Neural crest cell (in vitro differentiated cells): Measurements from ENCODE around the gene VPS16. TPM values are rescaled to one million over a fixed set of nuclear protein-coding genes. Genes with fewer than 3 reads are reported as not detected.
"Not testable (repeated sequence)": the region's sequence is repeated elsewhere in the genome, so short reads cannot be mapped to it uniquely, and the experiment has no call there.

ENCODE experiments used
- DNase-seq: peaks from one replicate; pipeline ENCODE4 v3.0.0; 2021; ENCODE audit warnings: low read depth, mixed read lengths, low spot score
- H3K27ac Mint-ChIP-seq: one replicate; pipeline ENCODE4 v1.8.0; 2021; ENCODE audit warnings: mild to moderate bottlenecking, mixed read lengths; ENCODE audit not compliant: unreplicated experiment
- H3K27me3 Mint-ChIP-seq: 2 replicates; pipeline ENCODE4 v1.8.0; 2021; ENCODE audit warnings: low read depth, mild to moderate bottlenecking, mixed read lengths
- H3K36me3 Mint-ChIP-seq: 2 replicates; pipeline ENCODE4 v1.8.0; 2021; ENCODE audit warnings: low read depth, mild to moderate bottlenecking, mixed read lengths
- H3K4me1 Mint-ChIP-seq: 2 replicates; pipeline ENCODE4 v1.8.0; 2021; ENCODE audit warnings: mixed read lengths
- H3K4me3 Mint-ChIP-seq: one replicate; pipeline ENCODE4 v1.8.0; 2021; ENCODE audit warnings: mild to moderate bottlenecking, mixed read lengths
- H3K9me3 Mint-ChIP-seq: 2 replicates; pipeline ENCODE4 v1.8.0; 2021; ENCODE audit warnings: mixed read lengths
- total RNA-seq: library from RNA; stranded (reverse); gene quantifications from 2 replicates; pipeline ENCODE4 v1.2.1, GENCODE V29; 2021
- TF ChIP-seq, protein P1 (sequence below): fragments of 200-600 bp; sonication (generic); conservative IDR thresholded peaks from 2 replicates; pipeline ENCODE4 v1.5.0; 2021; ENCODE audit warnings: antibody characterized with exemption, mild to moderate bottlenecking

The VPS16 gene
- total RNA-seq, 1 donor from 2014 or later = 50.6 TPM

DNA sequence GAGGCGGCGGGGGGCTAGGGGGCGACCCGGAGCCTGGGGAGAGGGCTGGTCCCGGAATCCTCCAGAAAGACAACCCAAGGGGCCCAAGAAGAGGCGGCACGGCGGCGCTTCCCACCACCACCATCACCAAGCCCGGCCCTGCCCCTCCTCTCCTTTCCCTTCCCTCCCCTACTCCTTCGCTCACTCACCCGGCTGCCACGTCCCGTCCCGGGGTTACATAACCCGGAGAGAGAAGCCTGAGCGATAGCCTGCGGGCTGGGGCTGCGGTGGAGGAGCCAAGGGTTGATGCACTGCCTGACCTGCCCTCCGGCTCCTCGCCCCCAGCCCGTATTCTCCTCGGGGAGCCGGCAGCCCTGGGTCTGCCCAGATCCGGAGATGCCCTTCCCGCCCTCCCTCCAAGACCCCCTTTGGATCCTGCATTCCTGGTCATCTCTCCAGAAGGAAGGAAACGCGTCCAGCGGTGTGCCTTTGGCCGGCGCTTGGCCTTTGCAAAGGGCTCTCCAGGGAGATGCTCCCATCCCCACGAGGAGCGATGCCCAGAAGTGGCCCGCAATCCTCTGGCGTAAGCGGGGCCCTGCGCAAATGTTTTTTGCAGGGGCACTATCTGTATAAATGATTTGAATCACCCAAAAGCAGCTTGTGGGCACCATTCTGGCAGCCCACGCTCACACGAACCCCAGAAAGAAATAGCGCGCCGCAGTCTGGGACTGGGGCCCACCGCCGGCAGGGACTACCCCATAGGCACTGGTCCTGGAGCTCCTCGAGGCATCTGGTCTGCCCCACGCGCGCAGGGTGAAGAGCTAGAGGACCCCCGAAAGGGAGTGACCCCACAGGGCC is 35.5 kb upstream of the VPS16 start:
- TF ChIP-seq, protein P1, sequence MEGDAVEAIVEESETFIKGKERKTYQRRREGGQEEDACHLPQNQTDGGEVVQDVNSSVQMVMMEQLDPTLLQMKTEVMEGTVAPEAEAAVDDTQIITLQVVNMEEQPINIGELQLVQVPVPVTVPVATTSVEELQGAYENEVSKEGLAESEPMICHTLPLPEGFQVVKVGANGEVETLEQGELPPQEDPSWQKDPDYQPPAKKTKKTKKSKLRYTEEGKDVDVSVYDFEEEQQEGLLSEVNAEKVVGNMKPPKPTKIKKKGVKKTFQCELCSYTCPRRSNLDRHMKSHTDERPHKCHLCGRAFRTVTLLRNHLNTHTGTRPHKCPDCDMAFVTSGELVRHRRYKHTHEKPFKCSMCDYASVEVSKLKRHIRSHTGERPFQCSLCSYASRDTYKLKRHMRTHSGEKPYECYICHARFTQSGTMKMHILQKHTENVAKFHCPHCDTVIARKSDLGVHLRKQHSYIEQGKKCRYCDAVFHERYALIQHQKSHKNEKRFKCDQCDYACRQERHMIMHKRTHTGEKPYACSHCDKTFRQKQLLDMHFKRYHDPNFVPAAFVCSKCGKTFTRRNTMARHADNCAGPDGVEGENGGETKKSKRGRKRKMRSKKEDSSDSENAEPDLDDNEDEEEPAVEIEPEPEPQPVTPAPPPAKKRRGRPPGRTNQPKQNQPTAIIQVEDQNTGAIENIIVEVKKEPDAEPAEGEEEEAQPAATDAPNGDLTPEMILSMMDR = no peak
- Mint-ChIP-seq H3K4me3 (no peak overlapping the region), H3K4me1 (peaks cover 27% of the 10 kb centered on the region), H3K36me3 (peaks cover 3% of the 10 kb centered on the region), H3K27ac (no peak overlapping the region), H3K9me3 (peaks cover 5% of the 10 kb centered on the region), H3K27me3 (peaks cover 16% of the 10 kb centered on the region)
- DNase-seq = no peak

DNA sequence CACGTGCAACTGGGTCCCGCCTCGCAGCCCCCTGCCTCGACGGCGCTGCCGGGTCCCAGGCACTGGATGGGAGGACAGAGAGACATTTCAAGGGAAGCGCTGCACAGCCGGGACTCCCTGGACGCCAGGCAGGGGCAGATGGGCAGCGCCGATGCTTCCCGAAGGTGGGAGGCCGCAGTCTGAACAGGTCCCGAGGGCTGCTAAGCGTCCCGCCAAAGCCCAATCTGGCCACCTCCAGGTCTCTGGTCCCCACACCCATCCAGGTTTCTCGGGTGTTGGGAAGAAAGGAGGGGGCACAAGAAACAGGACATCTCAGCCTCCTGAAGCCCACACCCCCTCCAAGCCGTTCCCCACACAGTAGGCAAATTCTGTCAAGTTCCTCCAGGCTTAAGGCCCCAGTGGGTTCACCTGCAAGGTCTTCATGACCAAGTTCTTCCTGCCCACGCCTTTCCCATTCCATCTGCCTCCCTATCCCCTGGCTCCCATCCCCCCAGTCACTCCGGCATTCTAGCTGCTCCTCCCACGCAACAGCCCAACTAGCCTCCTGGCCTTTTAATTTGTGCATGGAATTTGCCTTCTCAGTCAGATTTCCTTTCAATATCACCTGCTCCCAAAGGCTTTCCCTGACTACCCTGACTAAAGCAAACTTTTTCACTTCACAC is 34.7 kb upstream of the VPS16 start:
- peaks cover 5% of the 10 kb centered on the region for H3K9me3 Mint-ChIP-seq
- no peak overlapping the region for H3K27ac Mint-ChIP-seq
- H3K4me3 Mint-ChIP-seq = peak overlapping the region; percentile 18
- TF ChIP-seq, protein P1 = no peak
- peaks cover 3% of the 10 kb centered on the region for H3K36me3 Mint-ChIP-seq
- DNase-seq = no peak
- H3K4me1 Mint-ChIP-seq = peaks cover 23% of the 10 kb centered on the region
- peaks cover 16% of the 10 kb centered on the region for H3K27me3 Mint-ChIP-seq

DNA sequence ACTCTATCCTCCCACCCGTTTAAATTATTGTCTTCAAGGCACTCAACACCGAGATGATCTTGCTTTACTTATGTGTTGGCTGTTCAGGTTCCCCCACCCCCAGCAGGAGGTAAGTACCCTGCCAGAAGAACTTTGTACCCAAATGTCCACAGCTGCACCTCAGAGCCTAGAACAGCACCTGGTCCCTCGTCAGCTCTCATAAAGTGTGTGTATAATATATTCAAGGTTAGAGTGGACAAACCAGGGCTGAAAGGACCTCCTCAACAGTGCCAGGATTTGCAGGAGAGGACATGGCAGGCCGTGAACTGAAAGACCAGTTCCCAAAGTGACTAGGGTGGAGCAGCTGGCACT is 34.2 kb upstream of the VPS16 start:
- Mint-ChIP-seq H3K4me3 (peak overlapping the region; percentile 18), H3K9me3 (peaks cover 8% of the 10 kb centered on the region), H3K27me3 (peaks cover 20% of the 10 kb centered on the region), H3K27ac (no peak overlapping the region), H3K36me3 (peaks cover 3% of the 10 kb centered on the region), H3K4me1 (peaks cover 18% of the 10 kb centered on the region)
- no peak for DNase-seq
- TF ChIP-seq, protein P1 = no peak

DNA sequence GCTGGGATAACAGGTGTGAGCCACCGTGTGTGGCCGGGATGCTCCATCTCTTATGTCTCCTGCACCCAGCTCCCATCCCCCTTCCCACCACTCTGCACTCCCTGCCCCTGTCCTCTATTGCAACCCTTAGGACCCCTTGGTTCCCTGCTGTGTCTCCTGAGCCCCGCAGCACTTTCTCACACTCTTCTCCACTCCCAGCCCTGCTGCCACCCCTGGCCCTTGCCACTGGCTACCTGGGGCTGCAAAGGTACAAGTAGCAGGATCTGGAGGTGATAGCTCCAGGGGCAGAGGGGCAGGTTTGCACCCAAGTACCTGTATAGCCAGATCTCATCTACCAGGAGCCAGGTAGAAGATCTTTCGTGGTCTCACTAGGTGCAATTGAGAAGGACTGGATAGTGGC is 33.5 kb upstream of the VPS16 start:
- Mint-ChIP-seq H3K36me3 (peaks cover 3% of the 10 kb centered on the region), H3K4me1 (peaks cover 15% of the 10 kb centered on the region), H3K9me3 (peaks cover 8% of the 10 kb centered on the region), H3K4me3 (no peak overlapping the region), H3K27ac (no peak overlapping the region), H3K27me3 (peaks cover 20% of the 10 kb centered on the region)
- no peak for DNase-seq
- TF ChIP-seq, protein P1 = no peak

DNA sequence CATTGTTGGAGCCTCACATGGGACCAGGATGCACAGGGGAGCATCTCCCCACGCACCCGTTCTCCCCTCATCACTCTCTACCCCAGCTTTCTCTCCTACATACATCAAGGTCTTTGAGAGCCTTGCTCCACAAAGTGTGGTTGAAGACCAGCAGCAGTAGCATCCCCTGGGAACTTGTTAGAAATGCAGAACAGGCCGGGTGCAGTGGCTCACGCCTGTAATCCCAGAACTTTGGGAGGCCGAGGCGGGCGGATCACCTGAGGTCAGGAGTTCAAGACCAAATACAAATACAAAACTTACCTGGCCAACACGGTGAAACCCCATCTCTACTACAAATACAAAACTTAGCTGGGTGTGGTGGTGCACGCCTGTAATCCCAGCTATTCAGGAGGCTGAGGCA is 32.6 kb upstream of the VPS16 start:
- H3K27ac Mint-ChIP-seq, H3K4me3 Mint-ChIP-seq, H3K36me3 Mint-ChIP-seq, DNase-seq, H3K9me3 Mint-ChIP-seq: not testable (repeated sequence)
- H3K4me1 Mint-ChIP-seq = peaks cover 11% of the 10 kb centered on the region
- peaks cover 17% of the 10 kb centered on the region for H3K27me3 Mint-ChIP-seq

DNA sequence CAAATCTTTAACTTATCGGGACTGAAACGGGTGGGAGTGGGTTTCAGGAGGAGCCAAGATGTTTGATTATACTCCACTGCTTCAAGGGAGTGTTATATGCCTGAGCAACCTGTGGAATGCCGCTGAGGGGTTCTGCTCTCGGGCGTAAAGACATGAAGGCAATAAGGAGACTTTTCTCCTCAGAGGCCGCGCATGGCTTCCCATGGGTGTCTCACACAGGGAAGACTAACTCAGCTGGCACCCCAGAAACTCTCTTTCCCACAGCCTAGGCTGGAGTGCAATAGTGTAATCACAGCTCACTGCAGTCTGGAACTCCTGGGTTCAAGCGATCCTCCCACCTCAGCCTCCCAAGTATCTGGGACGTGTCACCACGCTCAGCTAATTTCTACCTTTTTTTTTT is 30.9 kb upstream of the VPS16 start:
- Mint-ChIP-seq H3K27me3 (peaks cover 14% of the 10 kb centered on the region), H3K9me3 (peaks cover 8% of the 10 kb centered on the region), H3K36me3 (peaks cover 3% of the 10 kb centered on the region), H3K27ac (no peak overlapping the region), H3K4me1 (peaks cover 11% of the 10 kb centered on the region), H3K4me3 (no peak overlapping the region)
- TF ChIP-seq, protein P1 = no peak
- DNase-seq = no peak
